Stomach (tissue), 9 donors: ENCODE data around the gene PEAK3. TPM values are rescaled to one million over a fixed set of nuclear protein-coding genes. Genes with fewer than 3 reads are reported as not detected.

Experiments used
- DNase-seq, 2 donors: peaks; one replicate each; pipeline versions ENCODE4 v3.0.0 to v3.0.0-alpha.2; 2013 to 2019
- H3K27ac ChIP-seq, 5 donors: fragments of 200-600 bp in 4 of 5; sonication (generic) in 4 of 5; one replicate each; pipeline ENCODE4 v1.5.1; 2013 to 2019; ENCODE audit warnings: mild to moderate bottlenecking in 1 of 5, moderate library complexity in 1 of 5
- H3K27me3 ChIP-seq, 3 donors: fragments of 200-600 bp; sonication (generic); one replicate each; pipeline ENCODE4 v1.5.1; 2017 to 2019; ENCODE audit warnings: mixed run types in 1 of 3
- H3K36me3 ChIP-seq, 4 donors: fragments of 200-600 bp; sonication (generic); 1 replicate in 3 of 4; 2 replicates in 1 of 4; pipeline ENCODE4 v1.5.1; 2016 to 2019
- H3K4me1 ChIP-seq, 4 donors: fragments of 200-600 bp; sonication (generic); one replicate each; pipeline ENCODE4 v1.5.1; 2016 to 2019
- H3K4me3 ChIP-seq, 4 donors: fragments of 200-600 bp; sonication (generic) in 3 of 4; one replicate each; pipeline ENCODE4 v1.5.1; 2016 to 2019; ENCODE audit warnings: mild to moderate bottlenecking in 1 of 4
- H3K9me3 ChIP-seq, 4 donors: fragments of 200-600 bp; sonication (generic); one replicate each; pipeline ENCODE4 v1.5.1; 2016 to 2019
- CTCF ChIP-seq, 7 experiments: fragments of 450-650 bp in 4 of 7; fragments of 200-600 bp in 3 of 7; sonication (generic) in 3 of 7; IDR thresholded peaks; one replicate each; pipeline ENCODE4 v1.5.1; 2016 to 2019; ENCODE audit warnings: antibody characterized with exemption in 7 of 7, control low read depth in 2 of 7, mild to moderate bottlenecking in 1 of 7
- EP300 ChIP-seq: sonication (generic); formaldehyde crosslinking; IDR thresholded peaks from one replicate; pipeline ENCODE4 v1.6.1; 2017; ENCODE audit warnings: antibody characterized with exemption
- POLR2A ChIP-seq, 4 donors: fragments of 450-650 bp; IDR thresholded peaks; one replicate each; pipeline ENCODE4 v1.6.1; 2016; ENCODE audit warnings: antibody characterized with exemption in 4 of 4, control low read depth in 2 of 4, mild to moderate bottlenecking in 1 of 4, moderate library complexity in 1 of 4
- POLR2AphosphoS5 ChIP-seq, 3 donors: sonication (generic); formaldehyde crosslinking; IDR thresholded peaks; one replicate each; pipeline ENCODE4 v1.6.1; 2016; ENCODE audit warnings: antibody characterized with exemption in 3 of 3
- WGBS, 5 donors: extraction: QIAGEN DNeasy Blood & Tissue Kit in 3 of 5; methylation state at CpG; one replicate each; pipeline versions ENCODE4 v1.1.5 to v1.1.7; 2013 to 2018; 5-methylcytosine and 5-hydroxymethylcytosine counted together
- intact Hi-C: fragments of 100-400 bp; cut with DNase I; formaldehyde crosslinking; loops from one replicate; pipeline ENCODE4 v1.15.1; 2023; ENCODE audit warnings: low total_unique reads
- polyA plus RNA-seq, 3 donors: library from polyadenylated mRNA; stranded (reverse); fragments of 200-250 nt; gene quantifications; one replicate each; pipeline ENCODE4 v1.2.3, GENCODE V29; 2013
- total RNA-seq, 5 donors: library from RNA; depleted of rRNA; stranded (reverse); fragments of >200 nt; gene quantifications; one replicate each; pipeline versions ENCODE4 v1.1.0 to v1.2.3, GENCODE V29; 2014 to 2016
- donor health status: healthy with polysubstance abuse.
- donor health status: Bipolar disorder and iron deficiency.
- donor health status: healthy.

PEAK3 gene
- total and polyA plus RNA-seq, 8 donors = 0.15 to 1.4 (median 0.59) TPM; not detected in 4

- TF ChIP-seq CTCF (IDR thresholded peaks at IDR 0.05) = no peak
- TF ChIP-seq EP300 = no peak
- Histone ChIP-seq H3K4me1 (peaks cover 24 to 68% (median 41%) of the 10 kb centered on the region in 4 donors), H3K27me3 (peaks cover 21 to 50% (median 36%) of the 10 kb centered on the region in 3 donors), H3K36me3 (peaks cover 54 to 70% (median 64%) of the 10 kb centered on the region in 4 donors), H3K4me3 (no peak overlapping the region), H3K9me3 (no peaks in the 10 kb centered on the region), H3K27ac (no peak overlapping the region)
- intact Hi-C loops = no loop called here
- DNase-seq = no peak
- 79 to 88% (median 86%) methylated on average over 20 to 28 of the region's 28 CpGs for WGBS, 5 donors
Measured at GRCh38 chr19:2247433-2248101, 34.4 kb downstream of the PEAK3 start.

- 34 to 91% (median 81%) methylated on average over 5 to 26 of the region's 26 CpGs for WGBS, 5 donors
- H3K27me3 ChIP-seq = peaks cover 15 to 43% (median 29%) of the 10 kb centered on the region in 3 donors
- no peak overlapping the region for H3K27ac ChIP-seq
- H3K36me3 ChIP-seq = peaks cover 54 to 74% (median 66%) of the 10 kb centered on the region in 4 donors
- H3K4me3 ChIP-seq = no peak overlapping the region
- intact Hi-C loops = no loop called here
- H3K4me1 ChIP-seq = peaks cover 24 to 68% (median 41%) of the 10 kb centered on the region in 4 donors
- H3K9me3 ChIP-seq = no peaks in the 10 kb centered on the region
- DNase-seq = peak in 1 of 2 donors; percentile 50
- TF ChIP-seq POLR2A (IDR thresholded peaks at IDR 0.05) (no peak), POLR2AphosphoS5 (IDR thresholded peaks at IDR 0.05) (no peak), CTCF (IDR thresholded peaks at IDR 0.05) (no peak)
Measured at GRCh38 chr19:2246801-2247361, 35.1 kb downstream of the PEAK3 start.

GRCh38 chr19:2246014-2246620, 35.9 kb downstream of the PEAK3 start:
- 91 to 93% (median 93%) methylated on average over 21 to 25 of the region's 25 CpGs for WGBS, 5 donors
- no peak for DNase-seq
- Histone ChIP-seq H3K27me3 (peaks cover 9 to 36% (median 22%) of the 10 kb centered on the region in 3 donors), H3K36me3 (peaks cover 56 to 74% (median 71%) of the 10 kb centered on the region in 4 donors), H3K4me3 (no peak overlapping the region), H3K27ac (no peak overlapping the region), H3K4me1 (peaks cover 24 to 68% (median 41%) of the 10 kb centered on the region in 4 donors), H3K9me3 (no peaks in the 10 kb centered on the region)
- intact Hi-C loops = no loop called here
- TF ChIP-seq POLR2AphosphoS5 (IDR thresholded peaks at IDR 0.05) (no peak), CTCF (IDR thresholded peaks at IDR 0.05) (no peak), EP300 (no peak), POLR2A (IDR thresholded peaks at IDR 0.05) (no peak)

GRCh38 chr19:2245273-2245672, 36.7 kb downstream of the PEAK3 start:
- H3K9me3 ChIP-seq = no peaks in the 10 kb centered on the region
- no peak overlapping the region for H3K4me3 ChIP-seq
- peaks cover under 1 to 27% (median 13%) of the 10 kb centered on the region in 3 donors for H3K27me3 ChIP-seq
- intact Hi-C loops = no loop called here
- TF ChIP-seq EP300 (no peak), POLR2AphosphoS5 (IDR thresholded peaks at IDR 0.05) (no peak), POLR2A (IDR thresholded peaks at IDR 0.05) (no peak), CTCF (IDR thresholded peaks at IDR 0.05) (no peak)
- peaks cover 56 to 74% (median 71%) of the 10 kb centered on the region in 4 donors for H3K36me3 ChIP-seq
- WGBS, 5 donors = 92 to 96% (median 96%) methylated on average over 13 to 15 of the region's 15 CpGs
- H3K4me1 ChIP-seq = peaks cover 24 to 68% (median 41%) of the 10 kb centered on the region in 4 donors
- DNase-seq = no peak
- no peak overlapping the region for H3K27ac ChIP-seq
